Activated CD8-positive, alpha-beta T cell treated with anti-CD3 and anti-CD28 coated beads for 36 hours (primary cell): Measurements from ENCODE around the gene PEX7. TPM values are rescaled to one million over a fixed set of nuclear protein-coding genes. Genes with fewer than 3 reads are reported as not detected.

Experiments used
- ATAC-seq: fragments of 200-7000 bp; cut with Tn5 transposase; one replicate; pipeline ENCODE4 v1.10.0; 2021; ENCODE audit warnings: mild to moderate bottlenecking, moderate library complexity
- CTCF ChIA-PET: fragments of 350-600 bp; sonication (Branson Sonifier 250); formaldehyde crosslinking; loops from one replicate; lab custom pipeline; 2021; ENCODE audit warnings: antibody characterized with exemption; lab: Charles Lee
- POLR2A ChIA-PET: fragments of 350-600 bp; sonication (Branson Sonifier 250); formaldehyde crosslinking; loops from one replicate; lab custom pipeline; 2021; ENCODE audit warnings: antibody characterized with exemption; lab: Charles Lee
- DNase-seq: peaks from one replicate; pipeline ENCODE4 v3.0.0-alpha.2; 2020
- H3K27ac Mint-ChIP-seq: one replicate; pipeline ENCODE4 v1.8.0; 2021; ENCODE audit warnings: mild to moderate bottlenecking, mixed read lengths
- H3K27me3 Mint-ChIP-seq: one replicate; pipeline ENCODE4 v1.8.0; 2021; ENCODE audit warnings: mixed read lengths
- H3K36me3 Mint-ChIP-seq: one replicate; pipeline ENCODE4 v1.8.0; 2021; ENCODE audit warnings: low read depth, mixed read lengths
- H3K4me1 Mint-ChIP-seq: one replicate; pipeline ENCODE4 v1.8.0; 2021; ENCODE audit warnings: low read depth, mixed read lengths
- H3K4me3 Mint-ChIP-seq: one replicate; pipeline ENCODE4 v1.8.0; 2021; ENCODE audit warnings: mild to moderate bottlenecking, moderate library complexity, mixed read lengths
- H3K9me3 Mint-ChIP-seq: one replicate; pipeline ENCODE4 v1.8.0; 2021; ENCODE audit warnings: mixed read lengths
- CTCF ChIP-seq: fragments of 200-600 bp; IDR thresholded peaks from one replicate; pipeline ENCODE4 v1.8.0; 2022; ENCODE audit warnings: antibody characterized with exemption, mild to moderate bottlenecking
- intact Hi-C: fragments of 100-400 bp; cut with micrococcal nuclease; formaldehyde crosslinking; loops from one replicate; pipeline ENCODE4 v1.10.0; 2022
- total RNA-seq, 2 experiments: library from RNA; stranded (reverse); gene quantifications; one replicate each; pipeline ENCODE4 v1.2.3, GENCODE V29; 2021

The PEX7 gene
- total RNA-seq, 2 experiments from 2014 or later = 4.5 to 6.0 TPM

DNA sequence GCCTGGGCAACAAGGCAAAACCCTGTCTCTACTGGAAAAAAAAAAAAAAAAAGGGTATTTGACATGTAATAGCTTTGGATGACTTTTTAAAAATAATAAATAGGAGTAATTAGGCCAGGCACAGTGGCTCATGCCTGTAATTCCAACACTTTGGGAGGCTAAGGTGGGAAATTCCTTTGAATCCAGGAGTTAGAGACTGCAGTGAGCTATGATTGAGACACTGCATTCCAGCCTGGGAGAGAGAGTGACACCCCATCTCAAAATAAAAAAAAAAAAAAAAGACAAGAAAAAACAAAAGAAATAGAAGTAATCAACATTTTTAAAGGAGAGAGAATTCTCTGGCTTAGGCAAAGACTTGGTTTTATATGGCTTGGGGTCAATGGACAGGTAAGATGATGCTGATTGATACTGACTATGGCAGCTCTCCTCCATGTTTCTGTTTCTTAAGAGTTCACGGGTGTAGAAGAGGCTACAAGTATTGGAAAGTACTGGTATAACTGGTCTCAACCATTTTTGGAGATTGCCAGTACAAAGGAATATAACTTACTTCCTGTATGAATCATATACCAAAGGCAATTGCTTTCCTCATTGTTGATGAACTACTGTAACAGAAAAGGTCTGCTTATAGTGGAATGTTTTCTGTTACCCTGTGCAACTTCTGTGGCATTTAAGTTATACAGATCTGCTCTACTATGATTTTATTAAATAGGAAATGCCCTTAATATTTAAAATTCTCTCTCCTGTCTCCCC, 40.2 kb upstream of the PEX7 start:
- Mint-ChIP-seq H3K4me3 (no peak overlapping the region), H3K4me1 (peaks cover 57% of the 10 kb centered on the region), H3K27me3 (no peaks in the 10 kb centered on the region), H3K36me3 (peaks cover 13% of the 10 kb centered on the region), H3K27ac (peak overlapping the region; percentile 48), H3K9me3 (no peaks in the 10 kb centered on the region)
- CTCF ChIA-PET = interaction anchor here (0.9 to 3.2 kb wide), 3 partner anchors 10 to 138 kb away, joined by 3 to 13 read pairs (median 4); partner anchors contain the start of gene MAP3K5
- DNase-seq (no peak), ATAC-seq (peak; percentile 50)
- intact Hi-C loops = loop anchor here (10.0 kb wide), 1 partner anchor 57 kb away; no protein-coding TSS in a partner anchor
- no peak for TF ChIP-seq CTCF
- POLR2A ChIA-PET = no interaction called here

DNA sequence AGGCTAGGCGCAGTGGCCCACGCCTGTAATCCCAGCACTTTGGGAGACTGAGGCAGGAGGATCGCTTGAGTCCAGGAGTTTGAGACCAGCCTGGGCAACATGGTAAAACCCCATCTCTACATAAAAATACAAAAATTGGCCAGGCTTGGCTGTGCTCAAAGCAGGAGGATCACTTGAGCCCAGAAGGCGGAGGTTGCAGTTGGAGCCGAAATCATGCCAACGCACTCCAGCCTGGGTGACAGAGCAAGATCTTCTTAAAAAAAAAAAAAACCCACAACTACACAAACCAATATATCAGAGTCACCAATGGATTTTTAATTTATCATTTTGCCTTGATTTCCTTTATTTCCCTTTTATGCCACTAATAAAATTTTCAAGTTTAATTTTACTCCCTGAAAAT, 39.4 kb upstream of the PEX7 start:
- POLR2A ChIA-PET = interaction anchor here (1.1 kb wide), 1 partner anchor 9 kb away, joined by 3 read pairs; the partner anchor contains the start of gene MAP3K5
- no peak for TF ChIP-seq CTCF
- DNase-seq = no peak
- Mint-ChIP-seq H3K4me1 (peaks cover 65% of the 10 kb centered on the region), H3K27me3 (no peaks in the 10 kb centered on the region), H3K9me3 (no peaks in the 10 kb centered on the region), H3K4me3 (no peak overlapping the region), H3K36me3 (peaks cover 13% of the 10 kb centered on the region), H3K27ac (no peak overlapping the region)
- CTCF ChIA-PET = interaction anchor here (2.5 to 3.2 kb wide), 2 partner anchors 9 to 138 kb away, joined by 13 read pairs; partner anchors contain the start of gene MAP3K5
- intact Hi-C loops = loop anchor here (10.0 kb wide), 1 partner anchor 58 kb away; no protein-coding TSS in a partner anchor
- ATAC-seq = no peak

DNA sequence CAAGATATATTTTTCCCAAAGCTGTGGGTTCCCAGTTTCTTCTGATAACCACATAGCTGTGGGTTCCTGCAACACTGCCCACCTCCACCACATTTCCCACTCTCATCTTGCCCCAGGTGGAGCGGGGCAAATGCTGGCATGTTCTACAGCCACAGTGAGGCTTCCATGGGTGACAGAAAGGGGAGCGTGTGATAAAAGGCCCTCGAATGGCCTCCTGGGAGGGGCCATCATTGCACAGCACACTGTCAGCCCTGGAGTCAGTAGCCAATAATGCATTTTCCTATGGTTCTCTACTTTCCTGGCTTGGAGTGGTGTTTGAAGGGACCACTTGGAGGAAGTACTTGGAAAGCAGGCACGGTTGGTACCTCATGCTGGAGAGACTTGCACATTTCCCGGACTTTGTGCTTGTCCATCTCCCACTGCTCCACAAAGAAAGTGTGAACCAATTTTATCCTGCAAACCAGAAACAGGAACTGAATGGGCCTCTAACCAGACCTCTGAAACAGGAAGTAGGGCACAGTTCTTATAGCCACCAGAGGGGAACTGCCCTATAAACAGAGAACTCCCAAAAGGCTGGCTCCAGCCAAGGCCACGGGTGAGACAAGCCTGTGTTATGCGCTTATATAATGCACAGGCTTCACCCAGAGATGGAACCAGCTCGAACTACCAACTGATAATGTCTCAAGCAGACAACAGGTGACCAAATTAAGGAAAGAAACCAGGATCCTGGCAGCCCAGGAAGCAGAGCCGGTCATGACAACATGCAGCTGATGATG, 38.7 kb upstream of the PEX7 start:
- Mint-ChIP-seq H3K27ac (peak overlapping the region; percentile 78), H3K27me3 (no peaks in the 10 kb centered on the region), H3K9me3 (no peaks in the 10 kb centered on the region), H3K4me1 (peaks cover 71% of the 10 kb centered on the region), H3K4me3 (peak overlapping the region; percentile 34), H3K36me3 (peaks cover 16% of the 10 kb centered on the region)
- DNase-seq (no peak), ATAC-seq (peak; percentile 49)
- TF ChIP-seq CTCF = no peak
- ChIA-PET POLR2A (interaction anchor here (0.6 to 2.0 kb wide), 3 partner anchors 8 to 41 kb away, joined by 3 to 10 read pairs (median 3); partner anchors contain the start of gene MAP3K5), CTCF (interaction anchor here (0.8 to 2.5 kb wide), 3 partner anchors 9 to 139 kb away, joined by 3 to 13 read pairs (median 8); partner anchors contain the start of gene MAP3K5)
- intact Hi-C loops = loop anchor here (10.0 kb wide), 1 partner anchor 59 kb away; no protein-coding TSS in a partner anchor

- H3K9me3 Mint-ChIP-seq = no peaks in the 10 kb centered on the region
- no peak for DNase-seq
- H3K4me1 Mint-ChIP-seq = peaks cover 74% of the 10 kb centered on the region
Observed at GRCh38 chr6:136784271-136784664, 38.1 kb upstream of the PEX7 start.

More at GRCh38 chr6:136784271-136784664, 38.1 kb upstream of the PEX7 start:
- intact Hi-C loops = loop anchor here (10.0 kb wide), 1 partner anchor 59 kb away; no protein-coding TSS in a partner anchor
- no peaks in the 10 kb centered on the region for H3K27me3 Mint-ChIP-seq
- H3K27ac Mint-ChIP-seq = peak overlapping the region; percentile 78
- TF ChIP-seq CTCF = no peak
- H3K4me3 Mint-ChIP-seq = peak overlapping the region; percentile 34
- POLR2A ChIA-PET = interaction anchor here (0.6 to 2.0 kb wide), 2 partner anchors 11 to 41 kb away, joined by 3 to 10 read pairs; no protein-coding TSS in a partner anchor
- H3K36me3 Mint-ChIP-seq = peaks cover 16% of the 10 kb centered on the region
- no peak for ATAC-seq
- CTCF ChIA-PET = interaction anchor here (0.8 to 2.5 kb wide), 3 partner anchors 8 to 140 kb away, joined by 3 to 13 read pairs (median 8); partner anchors contain the start of gene MAP3K5
